Tongue (tissue), 2 donors: ENCODE measurements around the gene SERPINB2. TPM values are rescaled to one million over a fixed set of nuclear protein-coding genes. Genes with fewer than 3 reads are reported as not detected.

Source experiments
- DNase-seq: peaks from one replicate; pipeline ENCODE4 v3.0.0-alpha.2; 2015
- total RNA-seq: library from RNA; depleted of rRNA; stranded (reverse); fragments of >200 nt; gene quantifications from one replicate; pipeline ENCODE4 v1.2.3, GENCODE V29; 2014

SERPINB2 gene
- 9.7 TPM for total RNA-seq

GRCh38 chr18:63887424-63887823 lies at the start of gene SERPINB2:
TSS of gene SERPINB2 (plus strand) at chr18:63887705. CDS start at chr18:63891445, 3,740 bp downstream.
- DNase-seq, result no peak

GRCh38 chr18:63843008-63843407 lies 44.5 kb upstream of the SERPINB2 start:
- no peak for DNase-seq

GRCh38 chr18:63844254-63844653 lies 43.3 kb upstream of the SERPINB2 start:
- peak; percentile 31 for DNase-seq

GRCh38 chr18:63848159-63848558 lies 39.3 kb upstream of the SERPINB2 start:
- peak; percentile 59 for DNase-seq

GRCh38 chr18:63850020-63850419 lies 37.5 kb upstream of the SERPINB2 start:
- DNase-seq, result peak; percentile 20

GRCh38 chr18:63850636-63851035 lies 36.9 kb upstream of the SERPINB2 start:
- peak; percentile 35 for DNase-seq

GRCh38 chr18:63858456-63858855 lies 29.0 kb upstream of the SERPINB2 start:
- no peak for DNase-seq

GRCh38 chr18:63859781-63860475 lies 27.6 kb upstream of the SERPINB2 start:
- no peak for DNase-seq

- no peak for DNase-seq
Observed at GRCh38 chr18:63860531-63860930, 27.0 kb upstream of the SERPINB2 start.

- peak; percentile 9 for DNase-seq
Observed at GRCh38 chr18:63867368-63868125, 20.0 kb upstream of the SERPINB2 start.

- DNase-seq, result no peak
Observed at GRCh38 chr18:63868546-63868945, 19.0 kb upstream of the SERPINB2 start.

GRCh38 chr18:63869374-63869773 lies 18.1 kb upstream of the SERPINB2 start:
- DNase-seq, result no peak

- no peak for DNase-seq
Observed at GRCh38 chr18:63869851-63870250, 17.7 kb upstream of the SERPINB2 start.

GRCh38 chr18:63871836-63872235 lies 15.7 kb upstream of the SERPINB2 start:
- no peak for DNase-seq

GRCh38 chr18:63872586-63872985 lies 14.9 kb upstream of the SERPINB2 start:
- DNase-seq, result no peak

- DNase-seq, result no peak
Observed at GRCh38 chr18:63878343-63878742, 9.2 kb upstream of the SERPINB2 start.

GRCh38 chr18:63878925-63879324 lies 8.6 kb upstream of the SERPINB2 start:
- DNase-seq, result no peak

- no peak for DNase-seq
Observed at GRCh38 chr18:63879709-63880108, 7.8 kb upstream of the SERPINB2 start.

- DNase-seq, result no peak
Observed at GRCh38 chr18:63881851-63882250, 5.7 kb upstream of the SERPINB2 start.

GRCh38 chr18:63882333-63883141 lies 5.0 kb upstream of the SERPINB2 start:
- peak; percentile 24 for DNase-seq

- DNase-seq, result no peak
Observed at GRCh38 chr18:63883617-63884016, 3.9 kb upstream of the SERPINB2 start.

GRCh38 chr18:63888470-63889190 lies 1.1 kb downstream of the SERPINB2 start:
- no peak for DNase-seq
